RWPE2 (cell line): ENCODE results near the gene GPBP1L1.

Source experiments
- ATAC-seq: fragments of 200-7000 bp; cut with Tn5 transposase; 3 replicates; pipeline ENCODE4 v1.9.1; 2021; ENCODE audit warnings: low read depth
- DNase-seq: peaks from one replicate; pipeline ENCODE4 v3.0.0-alpha.2; 2020; ENCODE audit warnings: low spot score
- H3K27ac ChIP-seq: fragments of 450-650 bp; 2 replicates; pipeline ENCODE4 v1.5.1; 2017; ENCODE audit warnings: mild to moderate bottlenecking; ENCODE audit not compliant: poor library complexity, severe bottlenecking
- H3K27me3 ChIP-seq: fragments of 250-450 bp; sonication (Bioruptor Pico); 2 replicates; pipeline ENCODE4 v1.5.1; 2021; ENCODE audit warnings: mild to moderate bottlenecking, moderate library complexity; ENCODE audit not compliant: insufficient read depth, poor library complexity, severe bottlenecking
- H3K36me3 ChIP-seq: fragments of 250-450 bp; sonication (Bioruptor Pico); 2 replicates; pipeline ENCODE4 v1.5.1; 2020; ENCODE audit warnings: low read depth, mild to moderate bottlenecking, moderate library complexity
- H3K4me1 ChIP-seq: fragments of 250-450 bp; sonication (Bioruptor Pico); 2 replicates; pipeline ENCODE4 v1.5.1; 2021; ENCODE audit warnings: mild to moderate bottlenecking, moderate library complexity; ENCODE audit not compliant: insufficient read depth, poor library complexity, severe bottlenecking
- H3K4me3 ChIP-seq: fragments of 250-450 bp; sonication (Bioruptor Pico); 2 replicates; pipeline ENCODE4 v1.5.1; 2021; ENCODE audit warnings: mild to moderate bottlenecking, moderate library complexity; ENCODE audit not compliant: severe bottlenecking
- H3K9me3 ChIP-seq: fragments of 250-450 bp; sonication (Bioruptor Pico); 2 replicates; pipeline ENCODE4 v1.5.1; 2021; ENCODE audit warnings: mild to moderate bottlenecking, moderate library complexity; ENCODE audit not compliant: severe bottlenecking
- CTCF ChIP-seq: fragments of 450-650 bp; IDR thresholded peaks from one replicate; pipeline ENCODE4 v1.5.1; 2017; ENCODE audit warnings: mild to moderate bottlenecking, moderate library complexity; ENCODE audit not compliant: poor library complexity, severe bottlenecking

The GPBP1L1 gene

GRCh38 chr1:45612941-45613579 lies 73.3 kb downstream of the GPBP1L1 start:
- TF ChIP-seq CTCF, result no peak
- DNase-seq (no peak), ATAC-seq (peak; percentile 76)
- Histone ChIP-seq H3K9me3 (no peaks in the 10 kb centered on the region), H3K4me1 (peaks cover 14% of the 10 kb centered on the region), H3K4me3 (no peak overlapping the region), H3K27me3 (no peaks in the 10 kb centered on the region), H3K36me3 (peaks cover 85% of the 10 kb centered on the region), H3K27ac (peak overlapping the region; percentile 40)

GRCh38 chr1:45610589-45611226 lies 75.6 kb downstream of the GPBP1L1 start:
- no peaks in the 10 kb centered on the region for H3K27me3 ChIP-seq
- peaks cover 81% of the 10 kb centered on the region for H3K36me3 ChIP-seq
- no peaks in the 10 kb centered on the region for H3K9me3 ChIP-seq
- ATAC-seq (no peak), DNase-seq (no peak)
- H3K4me1 ChIP-seq, result peaks cover 14% of the 10 kb centered on the region
- H3K27ac ChIP-seq, result no peak overlapping the region
- TF ChIP-seq CTCF, result no peak
- H3K4me3 ChIP-seq, result no peak overlapping the region

GRCh38 chr1:45608175-45609156 lies 77.9 kb downstream of the GPBP1L1 start:
- Histone ChIP-seq H3K9me3 (no peaks in the 10 kb centered on the region), H3K4me3 (no peak overlapping the region), H3K27ac (no peak overlapping the region), H3K36me3 (peaks cover 79% of the 10 kb centered on the region), H3K4me1 (peaks cover 13% of the 10 kb centered on the region), H3K27me3 (no peaks in the 10 kb centered on the region)
- DNase-seq (no peak), ATAC-seq (no peak)
- no peak for TF ChIP-seq CTCF

- Histone ChIP-seq H3K36me3 (peaks cover 84% of the 10 kb centered on the region), H3K9me3 (no peaks in the 10 kb centered on the region), H3K27me3 (no peaks in the 10 kb centered on the region), H3K4me1 (peaks cover 4% of the 10 kb centered on the region), H3K4me3 (no peak overlapping the region), H3K27ac (no peak overlapping the region)
- no peak for TF ChIP-seq CTCF
- no peak for DNase-seq
- ATAC-seq, result no peak; the same call in 2 of the 3 replicates
These were observed 78.8 kb downstream of the GPBP1L1 start for GRCh38 chr1:45607404-45608074.
